Body of pancreas (tissue), 4 donors: ENCODE results near the gene PLS1. TPM values are rescaled to one million over a fixed set of nuclear protein-coding genes. Genes with fewer than 3 reads are reported as not detected.

Experiments used
- ATAC-seq: fragments of 150-250 bp; one replicate; pipeline ENCODE4 v1.9.1; 2016
- DNase-seq, 4 donors: peaks; one replicate each; pipeline ENCODE4 v3.0.0-alpha.2; 2019
- H3K27ac ChIP-seq, 4 donors: fragments of 200-600 bp; sonication (generic); 1 replicate in 3 of 4; 2 replicates in 1 of 4; pipeline versions ENCODE4 v1.5.1 to v1.6.1; 2016 to 2019; ENCODE audit warnings: mild to moderate bottlenecking in 1 of 4, mixed read lengths in 1 of 4, moderate library complexity in 1 of 4
- H3K27me3 ChIP-seq, 2 donors: fragments of 200-600 bp; sonication (generic); one replicate each; pipeline ENCODE4 v1.6.0; 2016; ENCODE audit warnings: mild to moderate bottlenecking in 1 of 2
- H3K36me3 ChIP-seq, 2 donors: fragments of 200-600 bp; sonication (generic); replicated peaks in 1 of 2; 2 replicates each; pipeline ENCODE4 v1.5.1; 2016; ENCODE audit warnings: low read depth in 2 of 2; ENCODE audit not compliant: insufficient read depth in 1 of 2
- H3K4me1 ChIP-seq: fragments of 200-600 bp; sonication (generic); one replicate; pipeline ENCODE4 v1.6.0; 2016
- H3K4me3 ChIP-seq, 2 donors: fragments of 200-600 bp; sonication (generic); 1 replicate in 1 of 2; 2 replicates in 1 of 2; pipeline ENCODE4 v1.5.1; 2016 to 2019
- H3K9me3 ChIP-seq, 3 donors: fragments of 200-600 bp; sonication (generic); 1 replicate in 2 of 3; 2 replicates in 1 of 3; pipeline ENCODE4 v1.5.1; 2016
- POLR2A ChIP-seq, 3 donors: fragments of 450-650 bp; IDR thresholded peaks; one replicate each; pipeline ENCODE4 v1.6.1; 2016; ENCODE audit warnings: antibody characterized with exemption in 3 of 3, mild to moderate bottlenecking in 2 of 3
- WGBS, 2 donors: methylation state at CpG; one replicate each; pipeline ENCODE4 v1.1.5; 2017; 5-methylcytosine and 5-hydroxymethylcytosine counted together
- intact Hi-C: fragments of 100-400 bp; cut with DNase I; formaldehyde crosslinking; loops from one replicate; pipeline ENCODE4 v1.15.1; 2023
- total RNA-seq, 2 donors: library from RNA; depleted of rRNA; stranded (reverse); fragments of >200 nt; gene quantifications; one replicate each; pipeline ENCODE4 v1.1.0, GENCODE V29; 2016
- TF ChIP-seq, protein P1 (sequence below), 7 experiments: fragments of 450-650 bp in 4 of 7; fragments of 200-600 bp in 3 of 7; sonication (generic) in 3 of 7; IDR thresholded peaks; one replicate each; pipeline ENCODE4 v1.5.1; 2016 to 2019; ENCODE audit warnings: antibody characterized with exemption in 7 of 7

The PLS1 gene
- total RNA-seq, 2 donors from 2014 or later = 6.3 to 21.8 TPM

DNA sequence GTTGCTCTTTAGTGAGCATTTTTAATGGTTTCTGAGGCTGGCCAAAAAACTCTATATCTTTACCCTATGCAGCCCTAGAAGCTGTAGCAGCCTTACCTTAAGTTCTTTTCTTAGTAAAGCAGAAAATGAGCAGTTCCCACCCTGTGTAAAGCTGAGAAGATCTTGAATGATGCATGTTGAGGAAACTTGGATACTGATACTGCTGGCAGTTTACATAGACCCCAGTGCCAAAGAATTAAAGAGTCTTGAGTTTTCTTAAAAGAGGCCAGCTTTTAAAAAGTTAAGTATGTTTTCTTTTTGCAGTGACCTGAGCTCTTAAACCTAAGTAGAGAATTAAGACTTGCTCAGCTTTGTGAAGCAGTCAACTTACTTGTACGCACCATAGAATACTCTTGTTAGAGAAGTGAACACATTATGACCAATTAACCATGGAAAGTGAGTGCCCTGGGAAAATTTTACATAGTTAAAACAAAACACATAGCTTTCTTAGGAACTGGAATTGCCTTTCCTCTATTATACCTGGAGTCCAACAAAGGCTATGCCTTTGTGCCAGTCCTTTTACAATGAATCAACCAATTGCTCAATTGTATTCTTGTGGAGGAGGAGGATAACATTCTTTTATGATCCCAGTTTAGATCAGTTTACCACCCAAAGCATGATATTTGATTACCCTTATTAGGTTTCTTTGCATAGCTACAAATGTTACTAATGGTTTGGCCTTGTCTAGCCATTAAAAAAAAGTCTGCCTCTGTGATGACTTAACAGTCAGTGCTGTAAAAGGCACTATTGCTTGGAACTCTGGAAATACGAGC, 28.4 kb downstream of the PLS1 start:
- intact Hi-C loops = no loop called here
- Histone ChIP-seq H3K36me3 (no peaks in the 10 kb centered on the region), H3K4me3 (no peak overlapping the region), H3K4me1 (no peaks in the 10 kb centered on the region), H3K9me3 (no peaks in the 10 kb centered on the region), H3K27ac (no peak overlapping the region), H3K27me3 (no peaks in the 10 kb centered on the region)
- 91 to 93% methylated on average over 2 of the region's 2 CpGs for WGBS, 2 donors
- ATAC-seq (no peak), DNase-seq (no peak)
- TF ChIP-seq, protein P1, sequence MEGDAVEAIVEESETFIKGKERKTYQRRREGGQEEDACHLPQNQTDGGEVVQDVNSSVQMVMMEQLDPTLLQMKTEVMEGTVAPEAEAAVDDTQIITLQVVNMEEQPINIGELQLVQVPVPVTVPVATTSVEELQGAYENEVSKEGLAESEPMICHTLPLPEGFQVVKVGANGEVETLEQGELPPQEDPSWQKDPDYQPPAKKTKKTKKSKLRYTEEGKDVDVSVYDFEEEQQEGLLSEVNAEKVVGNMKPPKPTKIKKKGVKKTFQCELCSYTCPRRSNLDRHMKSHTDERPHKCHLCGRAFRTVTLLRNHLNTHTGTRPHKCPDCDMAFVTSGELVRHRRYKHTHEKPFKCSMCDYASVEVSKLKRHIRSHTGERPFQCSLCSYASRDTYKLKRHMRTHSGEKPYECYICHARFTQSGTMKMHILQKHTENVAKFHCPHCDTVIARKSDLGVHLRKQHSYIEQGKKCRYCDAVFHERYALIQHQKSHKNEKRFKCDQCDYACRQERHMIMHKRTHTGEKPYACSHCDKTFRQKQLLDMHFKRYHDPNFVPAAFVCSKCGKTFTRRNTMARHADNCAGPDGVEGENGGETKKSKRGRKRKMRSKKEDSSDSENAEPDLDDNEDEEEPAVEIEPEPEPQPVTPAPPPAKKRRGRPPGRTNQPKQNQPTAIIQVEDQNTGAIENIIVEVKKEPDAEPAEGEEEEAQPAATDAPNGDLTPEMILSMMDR (IDR thresholded peaks at IDR 0.05) = no peak
- TF ChIP-seq POLR2A (IDR thresholded peaks at IDR 0.05) = no peak

DNA sequence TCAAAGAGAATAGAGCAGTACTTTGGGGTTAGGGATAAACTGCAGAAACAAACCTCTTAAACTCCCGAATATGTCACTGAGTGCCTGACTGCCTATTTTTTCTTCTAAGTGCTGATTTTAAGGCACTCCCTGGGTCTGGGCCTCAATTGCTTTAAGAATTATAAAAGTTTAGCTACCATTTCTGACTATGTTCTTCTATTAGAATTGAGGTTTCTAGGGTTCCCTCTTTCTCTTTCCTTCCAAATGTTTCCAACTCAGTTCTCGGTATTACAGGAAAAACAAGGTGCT, 28.9 kb downstream of the PLS1 start:
- intact Hi-C loops = no loop called here
- Histone ChIP-seq H3K27ac (no peak overlapping the region), H3K36me3 (no peaks in the 10 kb centered on the region), H3K27me3 (no peaks in the 10 kb centered on the region), H3K4me3 (no peak overlapping the region), H3K4me1 (no peaks in the 10 kb centered on the region), H3K9me3 (no peaks in the 10 kb centered on the region)
- DNase-seq = no peak
- ATAC-seq = no peak
- TF ChIP-seq POLR2A (IDR thresholded peaks at IDR 0.05) = no peak
- TF ChIP-seq, protein P1 (IDR thresholded peaks at IDR 0.05) = no peak
- WGBS, 2 donors = 97 to 100% methylated on average over 2 of the region's 2 CpGs

DNA sequence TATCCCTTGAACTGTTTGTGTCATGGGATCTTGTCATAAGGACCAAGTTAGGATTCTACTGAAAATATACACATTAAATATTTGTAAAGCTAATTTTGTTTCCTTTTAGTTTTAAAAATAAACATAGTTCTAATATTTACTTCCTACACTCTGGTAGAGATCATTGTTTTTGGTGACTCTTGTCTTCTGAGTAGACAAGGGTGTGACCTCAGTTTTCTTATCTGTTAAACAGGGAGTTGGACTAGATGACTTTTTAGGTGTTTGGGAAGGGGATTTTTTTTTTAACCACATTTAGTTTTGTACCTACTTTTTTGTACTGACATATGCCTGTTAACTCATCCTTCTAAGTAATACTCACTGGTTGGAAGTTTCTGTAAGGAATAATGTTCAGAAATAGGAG, 30.8 kb downstream of the PLS1 start:
- no peak overlapping the region for H3K27ac ChIP-seq
- H3K27me3 ChIP-seq = no peaks in the 10 kb centered on the region
- no peak for DNase-seq
- no peaks in the 10 kb centered on the region for H3K4me1 ChIP-seq
- H3K4me3 ChIP-seq = no peak overlapping the region
- no peaks in the 10 kb centered on the region for H3K9me3 ChIP-seq
- H3K36me3 ChIP-seq = no peaks in the 10 kb centered on the region
- ATAC-seq = no peak
- no peak for TF ChIP-seq POLR2A (IDR thresholded peaks at IDR 0.05)
- TF ChIP-seq, protein P1 (IDR thresholded peaks at IDR 0.05) = no peak
- intact Hi-C loops = no loop called here

DNA sequence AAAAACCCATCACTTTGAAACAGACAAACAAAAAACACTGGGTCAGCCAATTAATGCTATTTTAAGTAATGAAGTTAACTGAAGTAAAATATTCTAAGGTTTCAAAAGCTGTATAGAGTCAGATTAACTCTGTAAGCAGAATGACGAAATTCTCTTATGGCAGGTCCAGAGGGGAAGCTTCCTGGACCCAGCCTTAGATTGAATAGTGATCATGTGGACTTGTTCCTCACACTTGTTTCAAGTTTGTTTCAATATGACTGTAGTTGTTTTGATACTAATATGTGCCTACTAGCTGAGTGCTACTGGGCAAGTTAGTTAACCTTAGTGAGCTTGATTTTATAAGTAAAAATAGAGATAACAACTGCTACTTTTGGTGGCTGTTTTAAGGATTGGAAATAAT, 32.6 kb downstream of the PLS1 start:
- ATAC-seq (no peak), DNase-seq (no peak)
- Histone ChIP-seq H3K27me3 (no peaks in the 10 kb centered on the region), H3K27ac (no peak overlapping the region), H3K4me3 (no peak overlapping the region), H3K36me3 (no peaks in the 10 kb centered on the region), H3K9me3 (no peaks in the 10 kb centered on the region), H3K4me1 (no peaks in the 10 kb centered on the region)
- WGBS, 2 donors = 77 to 86% methylated on average over 1 of the region's 1 CpG
- intact Hi-C loops = no loop called here
- TF ChIP-seq POLR2A (IDR thresholded peaks at IDR 0.05) = no peak
- TF ChIP-seq, protein P1 (IDR thresholded peaks at IDR 0.05) = no peak

DNA sequence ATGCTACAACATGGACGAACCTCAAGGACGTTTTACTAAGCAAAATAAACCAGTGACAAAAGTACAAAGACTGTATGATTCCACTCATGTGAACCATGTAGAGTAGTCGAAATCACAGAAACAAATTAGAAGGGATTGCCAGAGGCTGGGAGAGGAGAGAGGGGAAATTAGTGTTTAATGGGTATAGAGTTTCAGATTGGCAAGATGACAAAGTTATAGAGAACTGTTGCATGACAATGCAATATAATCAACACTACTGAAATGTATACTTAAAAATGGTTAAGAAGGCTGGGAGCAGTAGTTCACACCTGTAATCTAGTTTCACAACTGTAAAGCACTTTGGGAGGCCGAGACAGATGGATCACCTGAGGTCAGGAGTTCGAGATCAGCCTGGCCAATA, 36.9 kb downstream of the PLS1 start:
- ATAC-seq (no peak), DNase-seq (no peak)
- no peaks in the 10 kb centered on the region for H3K9me3 ChIP-seq
- H3K36me3 ChIP-seq = no peaks in the 10 kb centered on the region
- no peak overlapping the region for H3K4me3 ChIP-seq
- no peaks in the 10 kb centered on the region for H3K4me1 ChIP-seq
- no peaks in the 10 kb centered on the region for H3K27me3 ChIP-seq
- WGBS, 2 donors = 73 to 79% methylated on average over 5 of the region's 5 CpGs
- no peak overlapping the region for H3K27ac ChIP-seq
- intact Hi-C loops = no loop called here
- TF ChIP-seq POLR2A (IDR thresholded peaks at IDR 0.05) = no peak
- TF ChIP-seq, protein P1 (IDR thresholded peaks at IDR 0.05) = no peak
